Activated naive CD4-positive, alpha-beta T cell treated with anti-CD3 and anti-CD28 coated beads, Interleukin-2, amount 50 U/mL, for 72 hours (primary cell): ENCODE data around the gene TCF7. TPM values are rescaled to one million over a fixed set of nuclear protein-coding genes. Genes with fewer than 3 reads are reported as not detected.

Experiments used
- ATAC-seq, 2 donors: fragments of 150-1000 bp; cut with Tn5 transposase; 2 replicates each; pipeline ENCODE4 v1.10.0; 2021; ENCODE audit warnings: mild to moderate bottlenecking in 2 of 2, moderate library complexity in 2 of 2
- DNase-seq, 2 donors: peaks; one replicate each; pipeline ENCODE4 v3.0.0; 2021 to 2022; ENCODE audit warnings: low spot score in 2 of 2
- H3K27ac Mint-ChIP-seq, 2 donors: one replicate each; pipeline ENCODE4 v1.8.0; 2022; ENCODE audit warnings: mild to moderate bottlenecking in 2 of 2, mixed read lengths in 2 of 2
- H3K36me3 Mint-ChIP-seq, 2 donors: one replicate each; pipeline ENCODE4 v1.8.0; 2022; ENCODE audit warnings: mixed read lengths in 2 of 2
- H3K9me3 Mint-ChIP-seq, 2 donors: one replicate each; pipeline ENCODE4 v1.8.0; 2022; ENCODE audit warnings: mixed read lengths in 2 of 2
- total RNA-seq, 2 donors: library from RNA; stranded (reverse); gene quantifications; one replicate each; pipeline ENCODE4 v1.2.3, GENCODE V29; 2022

Gene TCF7
- total RNA-seq, 2 donors from 2014 or later = 93.5 to 229 TPM

DNA sequence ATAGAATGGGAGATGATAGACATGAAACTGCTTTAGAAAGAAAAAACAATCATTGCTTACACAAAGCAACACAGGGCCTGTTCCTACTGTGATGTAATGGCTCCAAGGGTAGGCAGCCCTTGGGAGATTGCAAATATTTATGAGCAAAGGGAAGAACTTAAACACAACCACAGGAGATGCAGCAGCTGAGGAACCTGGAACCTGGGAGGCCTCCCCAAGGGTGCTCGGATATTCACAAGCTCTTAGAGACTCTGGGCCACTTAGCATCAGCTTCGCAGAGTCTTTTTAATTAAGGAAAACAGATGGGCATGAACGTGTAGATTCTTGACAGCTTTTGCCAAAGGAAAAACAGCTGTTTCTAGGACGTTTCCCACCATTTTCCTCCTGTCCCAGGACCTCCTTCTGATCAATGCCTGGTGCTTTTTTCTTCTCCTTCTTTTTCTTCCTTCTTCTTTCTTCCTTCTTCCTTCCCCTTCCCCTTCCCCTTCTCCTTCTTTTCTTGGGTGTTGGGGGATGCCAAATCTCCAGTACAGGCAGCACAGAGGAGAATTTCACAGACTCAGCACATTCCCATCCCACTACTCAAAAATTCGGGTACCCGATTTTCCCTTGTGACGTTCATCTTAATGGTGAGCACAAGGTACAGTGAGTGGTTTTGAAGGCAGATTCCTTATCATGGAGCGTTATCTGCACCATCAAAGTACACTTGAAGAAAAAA lies 28.1 kb upstream of the TCF7 start:
- Mint-ChIP-seq H3K36me3 (peaks cover 0 to 34% of the 10 kb centered on the region in 2 donors), H3K9me3 (no peaks in the 10 kb centered on the region), H3K27ac (peak overlapping the region; percentile 71 to 99)
- ATAC-seq (no peak), DNase-seq (no peak)

DNA sequence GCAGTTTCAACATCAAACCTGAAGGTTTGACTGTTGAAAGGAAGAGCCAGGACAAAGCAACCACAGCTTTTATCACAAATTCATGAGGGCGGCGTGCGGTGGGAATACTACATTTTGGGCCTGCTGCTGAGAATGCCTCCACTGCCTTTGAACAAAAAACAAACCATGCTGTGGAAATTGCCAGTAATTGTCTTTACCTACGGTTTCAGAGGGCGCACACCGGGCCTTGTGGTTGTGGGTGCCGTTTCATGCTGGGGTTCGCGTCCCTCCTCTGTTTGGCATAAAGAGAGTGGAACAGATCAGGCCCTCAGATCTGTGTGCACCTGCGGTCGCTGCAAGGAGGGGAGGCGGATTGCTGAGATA lies 27.6 kb upstream of the TCF7 start:
- peak; percentile 91 to 95 for ATAC-seq
- DNase-seq = peak; percentile 76 to 89
- Mint-ChIP-seq H3K36me3 (peaks cover 0 to 34% of the 10 kb centered on the region in 2 donors), H3K27ac (peak overlapping the region; percentile 71 to 99), H3K9me3 (no peaks in the 10 kb centered on the region)

DNA sequence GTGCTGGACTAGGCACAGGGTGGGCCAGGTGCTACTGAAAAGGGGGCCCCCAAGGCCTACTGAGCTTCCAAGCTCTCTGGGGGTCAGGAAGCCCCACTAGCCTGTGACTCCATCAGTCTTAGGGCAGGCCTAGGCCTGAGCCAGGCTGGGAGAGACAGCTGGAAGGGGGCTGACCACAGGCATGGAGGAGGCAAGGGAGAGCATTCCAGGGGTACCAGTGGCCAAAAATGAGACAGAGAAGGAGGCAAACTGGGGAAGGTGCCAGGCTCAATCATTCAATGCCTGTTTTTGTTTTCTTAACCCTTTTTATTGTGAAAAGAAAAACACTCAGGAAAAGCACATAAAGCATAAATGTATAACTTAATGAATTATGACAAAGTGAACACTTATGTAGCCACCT lies 26.2 kb upstream of the TCF7 start:
- peaks cover 0 to 40% of the 10 kb centered on the region in 2 donors for H3K36me3 Mint-ChIP-seq
- H3K9me3 Mint-ChIP-seq = no peaks in the 10 kb centered on the region
- DNase-seq (no peak), ATAC-seq (no peak)
- no peak overlapping the region for H3K27ac Mint-ChIP-seq

DNA sequence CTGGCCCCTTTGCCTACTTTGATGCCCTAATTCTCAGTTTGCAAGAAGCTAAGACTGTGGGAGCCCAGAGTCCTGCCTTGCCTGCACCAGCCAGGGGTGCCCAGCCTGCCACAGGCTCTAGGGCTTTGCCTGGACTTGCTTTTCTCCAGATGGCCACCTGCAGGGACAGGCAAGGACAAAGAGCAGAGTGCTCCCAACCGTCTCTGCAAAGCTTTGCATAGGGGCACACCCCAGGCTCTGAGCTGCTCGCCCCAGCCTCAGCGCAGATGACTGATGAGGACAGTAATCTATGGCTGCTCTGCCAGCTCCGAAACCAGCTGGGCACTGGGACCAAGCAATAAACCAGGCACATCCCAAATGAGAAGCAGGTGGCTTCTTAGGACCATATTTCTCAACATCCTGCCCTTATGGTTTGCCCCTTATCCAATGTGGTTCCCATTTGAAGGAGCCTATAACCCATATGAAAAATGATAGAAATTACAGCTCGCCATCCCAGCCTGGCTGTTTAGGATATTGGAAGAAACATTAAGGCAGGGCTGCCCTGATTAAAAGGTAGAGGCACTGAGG lies 25.4 kb upstream of the TCF7 start:
- Mint-ChIP-seq H3K9me3 (no peaks in the 10 kb centered on the region), H3K27ac (no peak overlapping the region), H3K36me3 (peaks cover 0 to 40% of the 10 kb centered on the region in 2 donors)
- DNase-seq (no peak), ATAC-seq (no peak)

DNA sequence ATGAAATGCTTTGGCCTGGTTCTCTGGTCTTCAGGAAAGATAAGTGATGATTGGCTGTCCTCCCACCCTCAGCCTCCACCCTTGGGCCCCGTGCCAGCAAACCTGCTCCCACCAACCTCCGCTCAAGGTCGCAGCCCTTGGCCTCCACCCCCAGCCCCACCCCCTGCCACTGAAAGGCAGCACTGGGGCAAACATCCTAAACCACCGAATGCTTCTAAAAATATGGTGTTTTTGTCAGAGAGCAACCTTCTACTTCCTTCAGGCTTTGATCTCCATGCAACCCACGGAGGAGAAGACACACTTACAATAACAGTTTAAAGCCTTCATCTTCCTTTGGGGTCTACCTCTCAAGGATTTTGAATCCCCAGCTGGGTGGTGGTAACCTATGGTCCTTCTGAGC lies 24.0 kb upstream of the TCF7 start:
- peaks cover 0 to 33% of the 10 kb centered on the region in 2 donors for H3K36me3 Mint-ChIP-seq
- H3K27ac Mint-ChIP-seq = peak overlapping the region in 1 of 2 donors; percentile 36
- no peaks in the 10 kb centered on the region for H3K9me3 Mint-ChIP-seq
- no peak for DNase-seq
- ATAC-seq = no peak

DNA sequence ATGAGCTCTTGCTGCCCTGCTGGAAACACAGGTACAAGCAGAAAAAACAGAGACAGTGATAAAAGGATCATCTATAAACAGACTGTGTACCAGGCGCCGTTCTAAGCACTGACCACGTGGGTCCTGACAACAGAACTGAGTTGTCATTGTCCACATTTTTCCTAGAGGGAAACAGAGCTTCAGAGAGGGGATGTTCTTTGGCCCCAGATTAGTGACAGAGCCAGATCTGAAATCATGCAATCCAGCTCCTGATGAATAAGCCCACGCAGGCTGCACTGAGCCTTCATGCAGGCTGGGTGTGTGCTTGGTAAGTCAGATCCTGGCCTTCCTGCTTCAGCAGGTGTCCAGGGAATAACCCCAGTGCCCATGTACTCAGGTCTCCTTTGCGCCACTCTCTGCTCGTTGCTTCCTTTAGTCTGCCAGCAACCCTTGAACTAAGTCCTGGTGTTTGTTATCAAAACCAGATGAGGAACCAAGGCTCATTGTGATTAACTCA lies 22.8 kb upstream of the TCF7 start:
- no peak overlapping the region for H3K27ac Mint-ChIP-seq
- ATAC-seq (no peak), DNase-seq (no peak)
- H3K36me3 Mint-ChIP-seq = peaks cover 0 to 33% of the 10 kb centered on the region in 2 donors
- H3K9me3 Mint-ChIP-seq = no peaks in the 10 kb centered on the region

DNA sequence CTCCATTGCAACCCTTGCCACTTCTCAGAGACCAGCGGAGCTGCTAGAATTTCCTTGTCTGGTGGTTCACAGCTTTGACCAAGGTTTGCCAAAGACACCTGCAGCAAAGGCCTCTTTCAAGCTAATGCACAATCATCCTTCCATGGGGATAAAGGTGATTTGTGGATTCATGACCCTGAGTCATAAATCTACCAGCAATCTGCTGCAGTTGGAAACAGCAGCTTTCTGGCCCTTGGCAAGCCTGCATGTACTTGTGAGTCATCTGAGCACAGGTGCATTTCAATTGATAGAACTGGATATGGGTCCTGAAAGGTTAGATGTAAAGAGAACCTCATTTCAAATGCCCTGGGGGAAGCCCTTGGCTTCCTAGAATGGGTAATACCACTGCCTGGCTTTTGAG lies 21.6 kb upstream of the TCF7 start:
- no peak for DNase-seq
- peaks cover 0 to 39% of the 10 kb centered on the region in 2 donors for H3K36me3 Mint-ChIP-seq
- peak; percentile 74 to 80 for ATAC-seq
- H3K9me3 Mint-ChIP-seq = no peaks in the 10 kb centered on the region
- peak overlapping the region in 1 of 2 donors; percentile 73 for H3K27ac Mint-ChIP-seq

DNA sequence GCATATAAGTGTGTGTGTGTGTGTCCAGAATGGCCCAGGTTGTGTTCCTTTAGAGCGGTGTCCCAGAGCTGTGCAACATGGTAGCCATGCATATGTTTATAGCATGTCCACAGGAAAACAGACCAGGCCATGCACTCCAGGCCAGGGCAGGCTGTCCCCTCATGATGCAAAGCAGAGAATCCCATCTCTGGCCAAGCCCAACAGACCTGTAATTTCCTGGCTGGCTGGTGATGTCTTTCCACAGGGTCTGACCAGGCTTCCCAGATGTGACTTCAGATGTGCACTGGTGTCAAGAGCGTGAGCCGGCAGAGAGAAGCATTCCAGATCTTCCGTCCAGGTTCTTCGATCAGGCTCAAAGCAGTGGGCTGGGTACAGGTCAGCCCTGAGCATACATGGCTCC lies 21.1 kb upstream of the TCF7 start:
- no peak for ATAC-seq
- H3K9me3 Mint-ChIP-seq = no peaks in the 10 kb centered on the region
- peaks cover under 1 to 41% of the 10 kb centered on the region in 2 donors for H3K36me3 Mint-ChIP-seq
- H3K27ac Mint-ChIP-seq = peak overlapping the region in 1 of 2 donors; percentile 73
- no peak for DNase-seq

DNA sequence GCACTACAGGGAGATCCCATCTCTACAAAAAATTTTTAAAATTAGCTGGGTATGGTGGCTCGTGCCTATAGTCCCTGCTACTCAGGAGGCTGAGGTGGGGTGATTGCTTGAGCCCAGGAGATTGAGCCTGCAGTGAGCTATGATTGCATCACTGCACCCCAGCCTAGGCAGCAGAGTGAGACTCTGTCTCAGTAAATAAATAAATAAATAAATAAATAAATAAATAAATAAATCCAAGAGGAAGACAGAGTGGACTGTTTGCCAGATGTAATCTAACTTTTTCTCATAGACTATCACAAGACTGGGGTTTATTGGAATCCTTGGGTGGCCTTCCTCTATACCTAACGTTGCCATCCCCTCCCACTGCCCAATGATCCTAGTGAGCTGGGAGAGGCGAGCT lies 19.2 kb upstream of the TCF7 start:
- ATAC-seq (no peak), DNase-seq (no peak)
- H3K27ac Mint-ChIP-seq = no peak overlapping the region
- H3K36me3 Mint-ChIP-seq = peaks cover 4 to 38% of the 10 kb centered on the region in 2 donors
- no peaks in the 10 kb centered on the region for H3K9me3 Mint-ChIP-seq

DNA sequence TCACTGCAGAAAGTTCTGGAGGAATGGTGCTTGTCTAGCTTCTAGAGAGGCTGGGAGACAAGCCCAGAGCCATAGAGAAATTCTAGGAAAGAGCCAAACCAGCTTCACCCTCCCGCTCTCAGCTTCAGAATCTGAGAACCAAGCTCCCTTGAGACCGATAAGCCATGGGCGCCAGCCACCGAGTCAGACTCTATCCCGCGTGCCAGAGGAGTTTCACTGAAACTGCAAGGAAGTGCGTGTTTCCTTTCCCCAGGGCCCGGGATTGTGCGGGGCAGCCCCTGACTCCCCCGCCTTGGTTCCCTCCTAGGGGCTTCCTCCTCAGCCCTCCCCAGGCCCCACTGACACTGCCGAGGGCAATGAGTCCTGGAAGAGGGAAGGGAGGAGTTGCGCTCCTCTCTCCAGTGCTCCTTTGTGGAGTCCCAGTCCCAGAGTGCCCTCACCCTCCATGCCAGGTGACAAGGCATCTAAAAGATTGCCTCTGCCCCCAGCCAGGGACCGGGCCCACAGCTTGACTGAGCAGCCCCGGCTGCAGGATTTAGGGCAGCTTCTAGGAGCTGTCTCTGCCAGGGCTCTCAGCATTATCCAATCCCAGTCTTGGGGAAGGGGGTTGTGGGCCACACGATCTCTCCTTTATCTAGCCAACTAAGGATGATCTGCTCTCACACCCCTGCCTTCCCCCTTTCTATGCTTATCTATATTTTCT lies 18.4 kb upstream of the TCF7 start:
- no peak for DNase-seq
- ATAC-seq = no peak
- Mint-ChIP-seq H3K36me3 (peaks cover 4 to 32% of the 10 kb centered on the region in 2 donors), H3K27ac (peak overlapping the region in 1 of 2 donors; percentile 60), H3K9me3 (no peaks in the 10 kb centered on the region)

DNA sequence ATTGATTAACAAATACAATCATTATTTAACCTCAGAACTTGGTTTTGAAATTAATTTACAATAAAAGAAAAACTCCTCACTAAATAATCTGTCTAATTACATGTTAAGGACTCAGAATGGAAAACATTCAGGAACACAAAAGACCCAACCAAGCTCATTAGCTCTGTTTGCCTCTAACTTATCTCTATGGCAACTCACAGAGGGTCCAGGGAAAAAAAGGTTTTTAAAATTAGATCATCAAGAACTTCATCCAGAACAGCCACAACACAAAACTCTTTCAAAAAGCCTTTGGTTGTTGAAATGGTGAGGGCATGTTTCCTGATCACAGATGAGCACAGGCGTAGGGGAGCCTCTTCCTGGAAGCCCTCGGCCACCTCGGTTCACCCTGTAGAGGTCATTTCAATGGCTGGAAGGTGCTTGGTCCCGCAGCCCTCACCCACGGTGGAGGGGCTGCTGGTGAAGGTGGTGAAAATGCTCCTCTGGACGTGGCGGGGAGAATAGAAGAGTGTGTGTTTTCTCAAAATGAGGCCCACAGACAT lies 17.2 kb upstream of the TCF7 start:
- no peak for DNase-seq
- no peak for ATAC-seq
- Mint-ChIP-seq H3K36me3 (peaks cover 4 to 32% of the 10 kb centered on the region in 2 donors), H3K9me3 (no peaks in the 10 kb centered on the region), H3K27ac (peak overlapping the region; percentile 12 to 93)

DNA sequence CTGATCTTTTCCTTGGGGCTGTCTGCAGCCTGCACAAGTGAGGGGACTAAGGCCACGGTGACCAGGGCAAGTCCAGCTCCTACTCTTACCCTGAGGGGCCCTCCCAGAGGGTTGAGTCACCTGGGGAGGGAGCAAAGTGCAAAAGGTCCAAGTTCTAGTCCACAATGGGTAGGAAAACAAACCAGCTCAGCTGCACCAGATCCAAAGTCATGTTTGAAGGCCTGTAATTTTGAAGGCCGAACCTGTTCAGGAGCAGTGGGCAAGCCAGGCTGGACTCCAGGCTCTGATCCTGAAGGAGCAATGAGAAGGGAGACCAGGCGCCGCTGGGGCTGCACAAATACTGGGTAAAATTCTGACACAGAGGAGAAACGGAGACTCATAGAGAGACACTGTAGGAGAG lies 15.8 kb upstream of the TCF7 start:
- DNase-seq (no peak), ATAC-seq (no peak)
- no peaks in the 10 kb centered on the region for H3K9me3 Mint-ChIP-seq
- peaks cover 4 to 22% of the 10 kb centered on the region in 2 donors for H3K36me3 Mint-ChIP-seq
- peak overlapping the region; percentile 88 to 89 for H3K27ac Mint-ChIP-seq

DNA sequence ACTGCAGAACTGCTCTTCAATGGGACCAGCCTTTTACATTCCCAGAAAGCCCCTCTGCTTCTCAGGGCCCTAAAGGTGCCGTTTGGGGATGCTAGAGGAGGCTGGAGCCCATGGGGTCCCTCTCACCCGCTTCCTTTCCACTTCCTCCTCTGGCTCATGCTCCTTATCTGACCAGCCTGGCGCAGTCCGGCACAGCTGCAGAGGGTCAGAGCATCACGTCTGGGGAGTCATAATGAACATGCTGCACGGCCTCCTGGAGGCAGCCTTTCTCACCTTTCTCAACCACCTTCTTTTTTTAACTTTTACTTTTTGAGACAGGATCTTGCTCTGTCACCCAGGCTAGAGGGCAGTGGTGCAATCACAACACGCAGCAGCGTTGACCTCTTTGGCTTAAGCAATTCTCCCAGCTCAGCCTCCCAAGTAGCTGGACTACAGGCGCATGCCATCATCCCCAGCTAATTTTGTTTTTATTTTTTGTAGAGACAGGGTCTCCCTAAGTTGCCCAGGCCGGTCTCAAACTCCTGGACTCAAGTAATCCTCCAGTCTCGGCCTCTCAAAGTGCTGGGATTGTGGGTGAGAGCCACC lies 15.1 kb upstream of the TCF7 start:
- DNase-seq = no peak
- peaks cover 4 to 15% of the 10 kb centered on the region in 2 donors for H3K36me3 Mint-ChIP-seq
- no peaks in the 10 kb centered on the region for H3K9me3 Mint-ChIP-seq
- peak in 1 of 2 donors; percentile 5 for ATAC-seq
- H3K27ac Mint-ChIP-seq = peak overlapping the region; percentile 89 to 93

DNA sequence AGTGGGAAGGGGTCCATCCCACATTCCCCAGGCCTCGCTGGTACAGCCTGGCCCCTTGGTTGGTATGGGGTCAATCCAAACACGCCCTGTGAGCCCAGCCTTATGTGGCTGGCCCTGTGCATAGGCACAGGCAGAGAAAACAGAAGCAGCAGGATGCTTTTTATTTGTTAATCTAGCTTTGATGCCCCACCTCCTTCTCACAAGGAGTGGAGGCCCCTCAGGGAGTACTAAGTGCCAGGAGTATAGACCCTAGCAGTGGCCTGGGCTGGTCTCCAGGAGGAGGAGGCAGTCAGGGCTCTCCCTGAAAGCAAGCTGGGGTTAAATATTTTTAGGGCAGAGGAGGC lies 14.6 kb upstream of the TCF7 start:
- Mint-ChIP-seq H3K27ac (peak overlapping the region; percentile 89 to 93), H3K9me3 (no peaks in the 10 kb centered on the region), H3K36me3 (peaks cover 4 to 17% of the 10 kb centered on the region in 2 donors)
- ATAC-seq (no peak), DNase-seq (no peak)

DNA sequence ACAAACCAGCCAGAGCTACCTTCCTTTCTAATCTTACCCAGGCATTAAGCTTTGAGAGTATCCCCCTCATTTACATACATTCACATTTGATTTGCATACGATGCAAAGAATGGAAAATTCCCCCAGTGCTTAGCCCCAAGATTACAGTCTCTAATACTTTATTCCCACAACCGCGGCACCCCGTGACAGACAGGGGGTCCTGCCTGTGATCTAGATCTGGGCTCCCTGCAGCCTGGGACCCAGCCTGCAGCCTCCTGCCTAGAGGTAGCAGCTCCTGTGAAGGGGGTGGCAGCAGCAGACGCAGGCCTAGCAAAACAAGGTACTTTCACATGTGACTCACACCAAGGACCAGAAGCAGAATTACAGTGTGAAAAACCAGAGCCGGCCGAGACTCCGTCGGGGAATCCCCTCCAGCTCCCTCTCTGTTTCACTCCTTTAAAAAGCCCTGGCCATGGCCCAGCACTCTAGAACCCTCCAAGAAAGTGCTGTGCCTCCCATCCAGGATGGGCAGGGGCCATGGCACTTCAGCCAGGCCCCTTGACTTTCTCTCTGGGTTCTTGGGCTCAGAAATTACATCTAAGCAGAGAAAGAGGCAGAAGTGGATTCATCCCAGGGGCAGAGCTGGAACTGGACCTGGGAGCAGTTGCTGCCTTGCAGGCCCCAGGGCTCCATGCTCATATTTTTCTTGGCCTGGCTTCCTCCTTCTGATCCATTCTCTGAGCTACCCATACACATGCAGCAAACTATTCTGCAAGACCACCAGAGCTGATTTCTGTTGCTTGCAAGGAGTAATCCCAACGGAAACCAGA lies 14.0 kb upstream of the TCF7 start:
- H3K27ac Mint-ChIP-seq = peak overlapping the region; percentile 89 to 93
- no peaks in the 10 kb centered on the region for H3K9me3 Mint-ChIP-seq
- ATAC-seq = peak; percentile 82 to 87
- H3K36me3 Mint-ChIP-seq = peaks cover 4 to 22% of the 10 kb centered on the region in 2 donors
- DNase-seq = peak; percentile 80 to 90
